SJSA1 (cell line): ENCODE data around the gene POLD2. TPM values are rescaled to one million over a fixed set of nuclear protein-coding genes. Genes with fewer than 3 reads are reported as not detected.

Experiments used
- DNase-seq, 2 experiments: peaks; one replicate each; pipeline ENCODE4 v3.0.0-alpha.2; 2015 to 2020; ENCODE audit warnings: low spot score in 2 of 2, low read depth in 1 of 2
- H3K27ac ChIP-seq: fragments of 250-450 bp; sonication (Bioruptor Pico); 2 replicates; pipeline ENCODE4 v1.5.1; 2020; ENCODE audit warnings: mild to moderate bottlenecking, moderate library complexity
- H3K27me3 ChIP-seq: fragments of 250-450 bp; sonication (Bioruptor Pico); replicated peaks from 2 replicates; pipeline ENCODE4 v1.5.1; 2020; ENCODE audit warnings: mild to moderate bottlenecking, moderate library complexity
- H3K36me3 ChIP-seq: fragments of 250-450 bp; sonication (Bioruptor Pico); 2 replicates; pipeline ENCODE4 v1.5.1; 2020; ENCODE audit warnings: mild to moderate bottlenecking
- H3K4me1 ChIP-seq: fragments of 250-450 bp; sonication (Bioruptor Pico); replicated peaks from 2 replicates; pipeline ENCODE4 v1.6.1; 2021; ENCODE audit warnings: mild to moderate bottlenecking
- H3K4me3 ChIP-seq: fragments of 250-450 bp; sonication (Bioruptor Pico); 2 replicates; pipeline ENCODE4 v1.5.1; 2020; ENCODE audit warnings: mild to moderate bottlenecking
- H3K9me3 ChIP-seq: fragments of 250-450 bp; sonication (Bioruptor Pico); replicated peaks from 2 replicates; pipeline ENCODE4 v1.5.1; 2020; ENCODE audit warnings: mild to moderate bottlenecking
- total RNA-seq: library from RNA; depleted of rRNA; stranded (reverse); fragments of >200 nt; shearing (Covaris generic); gene quantifications from 2 replicates; pipeline ENCODE4 v1.2.3, GENCODE V29; 2014

The POLD2 gene
- total RNA-seq, 1 experiment from 2014 or later, result 96.1 TPM

GRCh38 chr7:44108768-44109750 lies 14.3 kb downstream of the POLD2 start:
- no peaks in the 10 kb centered on the region for H3K27me3 ChIP-seq
- H3K36me3 ChIP-seq, result peaks cover under 1% of the 10 kb centered on the region; the same call in 1 of the 2 replicates
- no peak overlapping the region for H3K4me3 ChIP-seq
- no peak for DNase-seq
- no peak overlapping the region for H3K27ac ChIP-seq
- H3K4me1 ChIP-seq, result peaks cover 10% of the 10 kb centered on the region
- H3K9me3 ChIP-seq, result no peaks in the 10 kb centered on the region

GRCh38 chr7:44107961-44108767 lies 15.2 kb downstream of the POLD2 start:
- H3K27ac ChIP-seq, result no peak overlapping the region
- no peaks in the 10 kb centered on the region for H3K9me3 ChIP-seq
- DNase-seq, result no peak
- peaks cover 10% of the 10 kb centered on the region for H3K4me1 ChIP-seq
- no peaks in the 10 kb centered on the region for H3K36me3 ChIP-seq
- H3K27me3 ChIP-seq, result no peaks in the 10 kb centered on the region
- H3K4me3 ChIP-seq, result no peak overlapping the region

GRCh38 chr7:44107116-44107960 lies 16.0 kb downstream of the POLD2 start:
- no peak overlapping the region for H3K27ac ChIP-seq
- no peak overlapping the region for H3K4me3 ChIP-seq
- no peaks in the 10 kb centered on the region for H3K36me3 ChIP-seq

GRCh38 chr7:44106311-44107065 lies 16.9 kb downstream of the POLD2 start:
- H3K27me3 ChIP-seq, result no peaks in the 10 kb centered on the region
- no peaks in the 10 kb centered on the region for H3K9me3 ChIP-seq
- no peaks in the 10 kb centered on the region for H3K36me3 ChIP-seq
- peaks cover 10% of the 10 kb centered on the region for H3K4me1 ChIP-seq
- H3K4me3 ChIP-seq, result no peak overlapping the region
- H3K27ac ChIP-seq, result no peak overlapping the region
- no peak for DNase-seq

More at GRCh38 chr7:44107116-44107960, 16.0 kb downstream of the POLD2 start:
- H3K9me3 ChIP-seq, result no peaks in the 10 kb centered on the region
- DNase-seq, result no peak
- no peaks in the 10 kb centered on the region for H3K27me3 ChIP-seq
- H3K4me1 ChIP-seq, result peaks cover 10% of the 10 kb centered on the region

- no peaks in the 10 kb centered on the region for H3K9me3 ChIP-seq
- H3K27ac ChIP-seq, result no peak overlapping the region
- H3K27me3 ChIP-seq, result no peaks in the 10 kb centered on the region
- no peak overlapping the region for H3K4me3 ChIP-seq
- H3K4me1 ChIP-seq, result peaks cover 11% of the 10 kb centered on the region
- no peak for DNase-seq
- H3K36me3 ChIP-seq, result no peaks in the 10 kb centered on the region
These were observed 17.5 kb downstream of the POLD2 start for GRCh38 chr7:44105832-44106231.

GRCh38 chr7:44104860-44105771 lies 18.2 kb downstream of the POLD2 start:
- H3K4me1 ChIP-seq, result peaks cover 18% of the 10 kb centered on the region
- DNase-seq, result no peak
- no peak overlapping the region for H3K4me3 ChIP-seq
- H3K9me3 ChIP-seq, result no peaks in the 10 kb centered on the region
- H3K36me3 ChIP-seq, result no peaks in the 10 kb centered on the region
- H3K27me3 ChIP-seq, result no peaks in the 10 kb centered on the region
- H3K27ac ChIP-seq, result no peak overlapping the region

- Histone ChIP-seq H3K9me3 (no peaks in the 10 kb centered on the region), H3K4me1 (peaks cover 19% of the 10 kb centered on the region), H3K27ac (no peak within 1 kb of the TSS), H3K27me3 (no peaks in the 10 kb centered on the region), H3K4me3 (no peak within 1 kb of the TSS), H3K36me3 (no peaks in the 10 kb centered on the region)
- DNase-seq, result no peak
These were observed 19.2 kb downstream of the POLD2 start, which contains the start of gene AEBP1 for GRCh38 chr7:44103923-44104859. Gene AEBP1, plus strand, starts transcription at chr7:44104345. Its CDS starts 321 bp downstream, at chr7:44104666.

- no peak overlapping the region for H3K4me3 ChIP-seq
- peaks cover 19% of the 10 kb centered on the region for H3K4me1 ChIP-seq
- no peaks in the 10 kb centered on the region for H3K9me3 ChIP-seq
- DNase-seq, result no peak
- H3K27me3 ChIP-seq, result no peaks in the 10 kb centered on the region
- no peak overlapping the region for H3K27ac ChIP-seq
- no peaks in the 10 kb centered on the region for H3K36me3 ChIP-seq
These were observed 19.8 kb downstream of the POLD2 start for GRCh38 chr7:44103566-44103922.

GRCh38 chr7:44102846-44103565 lies 20.3 kb downstream of the POLD2 start:
- Histone ChIP-seq H3K27ac (no peak overlapping the region), H3K36me3 (no peaks in the 10 kb centered on the region), H3K4me3 (no peak overlapping the region), H3K4me1 (peaks cover 19% of the 10 kb centered on the region), H3K9me3 (no peaks in the 10 kb centered on the region), H3K27me3 (no peaks in the 10 kb centered on the region)
- no peak for DNase-seq

- Histone ChIP-seq H3K27ac (no peak overlapping the region), H3K4me3 (no peak overlapping the region), H3K9me3 (no peaks in the 10 kb centered on the region), H3K27me3 (no peaks in the 10 kb centered on the region), H3K4me1 (peaks cover 19% of the 10 kb centered on the region), H3K36me3 (no peaks in the 10 kb centered on the region)
- no peak for DNase-seq
These were observed 21.1 kb downstream of the POLD2 start for GRCh38 chr7:44101966-44102845.
